Gastrocnemius medialis (tissue), 4 donors: Measurements from ENCODE around the gene CD163. TPM values are rescaled to one million over a fixed set of nuclear protein-coding genes. Genes with fewer than 3 reads are reported as not detected.

Experiments
- ATAC-seq, 2 donors: fragments of 150-250 bp; one replicate each; pipeline ENCODE4 v1.9.1; 2016
- DNase-seq, 2 donors: peaks; one replicate each; pipeline ENCODE4 v3.0.0-alpha.2; 2019
- H3K27ac ChIP-seq, 4 donors: fragments of 200-600 bp; sonication (generic); 1 replicate in 1 of 4; 2 replicates in 3 of 4; pipeline ENCODE4 v1.5.1; 2016 to 2018; ENCODE audit warnings: mild to moderate bottlenecking in 2 of 4, moderate library complexity in 1 of 4
- H3K27me3 ChIP-seq, 3 donors: fragments of 200-600 bp; sonication (generic) in 2 of 3; 1 replicate in 1 of 3; 2 replicates in 2 of 3; pipeline versions ENCODE4 v1.5.1 to v1.6.0; 2016 to 2019; ENCODE audit warnings: mild to moderate bottlenecking in 1 of 3, moderate library complexity in 1 of 3
- H3K36me3 ChIP-seq, 2 donors: fragments of 200-600 bp; sonication (generic) in 1 of 2; one replicate each; pipeline ENCODE4 v1.5.1; 2017 to 2018
- H3K4me1 ChIP-seq, 2 donors: fragments of 200-600 bp; sonication (generic) in 1 of 2; one replicate each; pipeline ENCODE4 v1.5.1; 2016 to 2017; ENCODE audit warnings: mild to moderate bottlenecking in 2 of 2
- H3K4me3 ChIP-seq, 4 donors: fragments of 200-600 bp; sonication (generic) in 3 of 4; 1 replicate in 1 of 4; 2 replicates in 3 of 4; pipeline ENCODE4 v1.5.1; 2016 to 2019; ENCODE audit warnings: mild to moderate bottlenecking in 2 of 4
- H3K9me3 ChIP-seq, 3 donors: fragments of 200-600 bp; sonication (generic) in 2 of 3; 1 replicate in 1 of 3; 2 replicates in 2 of 3; pipeline ENCODE4 v1.5.1; 2016 to 2019
- POLR2A ChIP-seq, 2 donors: fragments of 450-650 bp; IDR thresholded peaks; one replicate each; pipeline ENCODE4 v1.6.1; 2017; ENCODE audit warnings: antibody characterized with exemption in 2 of 2, mild to moderate bottlenecking in 2 of 2, moderate library complexity in 2 of 2
- in situ Hi-C, 4 donors: fragments of 200-750 bp; cut with MboI; loops; one replicate each; pipeline versions ENCODE4 v1.15.0 to v1.8.0; 2017; ENCODE audit warnings: low sequenced_read_pairs in 4 of 4
- intact Hi-C: fragments of 100-400 bp; cut with DNase I; formaldehyde crosslinking; loops from one replicate; pipeline ENCODE4 v1.15.1; 2023; ENCODE audit warnings: low total_unique reads
- total RNA-seq, 4 donors: library from RNA; depleted of rRNA; stranded (reverse); fragments of >200 nt; gene quantifications; one replicate each; pipeline versions ENCODE4 v1.1.0 to v1.2.3, GENCODE V29; 2016
- TF ChIP-seq, protein P1 (sequence below), 5 experiments: fragments of 450-650 bp in 3 of 5; fragments of 200-600 bp in 2 of 5; sonication (generic) in 2 of 5; IDR thresholded peaks in 4 of 5; conservative IDR thresholded peaks in 1 of 5; 1 replicate in 4 of 5; 2 replicates in 1 of 5; pipeline ENCODE4 v1.5.1; 2016 to 2019; ENCODE audit warnings: antibody characterized with exemption in 5 of 5, mild to moderate bottlenecking in 3 of 5, moderate library complexity in 3 of 5

Gene CD163
- total RNA-seq, 4 donors from 2014 or later = 20.7 to 57.7 (median 38.1) TPM

DNA sequence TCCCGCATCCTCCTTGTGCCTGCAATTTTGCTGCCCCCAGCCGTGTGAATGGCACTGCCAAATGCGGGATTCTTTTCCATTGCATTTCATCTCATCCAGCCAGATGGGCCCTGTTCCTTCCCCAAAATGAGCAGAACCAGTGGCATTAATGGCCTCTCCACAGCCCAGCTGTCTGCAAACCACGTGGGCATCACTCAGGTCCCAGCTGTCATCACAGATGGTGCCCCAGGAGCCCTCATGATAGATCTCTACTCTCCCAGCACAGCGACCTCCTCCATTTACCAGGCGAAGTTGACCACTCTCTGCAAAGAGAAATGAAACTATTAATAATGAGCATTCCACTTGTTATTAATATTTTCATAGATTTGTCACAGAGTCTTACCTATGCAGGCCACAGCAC is 17.1 kb downstream of the CD163 start:
- Histone ChIP-seq H3K4me1 (no peaks in the 10 kb centered on the region), H3K27ac (no peak overlapping the region), H3K36me3 (no peaks in the 10 kb centered on the region), H3K9me3 (no peaks in the 10 kb centered on the region), H3K27me3 (no peaks in the 10 kb centered on the region), H3K4me3 (no peak overlapping the region)
- ATAC-seq (no peak), DNase-seq (no peak)
- TF ChIP-seq POLR2A (IDR thresholded peaks at IDR 0.05) = no peak
- TF ChIP-seq, protein P1, sequence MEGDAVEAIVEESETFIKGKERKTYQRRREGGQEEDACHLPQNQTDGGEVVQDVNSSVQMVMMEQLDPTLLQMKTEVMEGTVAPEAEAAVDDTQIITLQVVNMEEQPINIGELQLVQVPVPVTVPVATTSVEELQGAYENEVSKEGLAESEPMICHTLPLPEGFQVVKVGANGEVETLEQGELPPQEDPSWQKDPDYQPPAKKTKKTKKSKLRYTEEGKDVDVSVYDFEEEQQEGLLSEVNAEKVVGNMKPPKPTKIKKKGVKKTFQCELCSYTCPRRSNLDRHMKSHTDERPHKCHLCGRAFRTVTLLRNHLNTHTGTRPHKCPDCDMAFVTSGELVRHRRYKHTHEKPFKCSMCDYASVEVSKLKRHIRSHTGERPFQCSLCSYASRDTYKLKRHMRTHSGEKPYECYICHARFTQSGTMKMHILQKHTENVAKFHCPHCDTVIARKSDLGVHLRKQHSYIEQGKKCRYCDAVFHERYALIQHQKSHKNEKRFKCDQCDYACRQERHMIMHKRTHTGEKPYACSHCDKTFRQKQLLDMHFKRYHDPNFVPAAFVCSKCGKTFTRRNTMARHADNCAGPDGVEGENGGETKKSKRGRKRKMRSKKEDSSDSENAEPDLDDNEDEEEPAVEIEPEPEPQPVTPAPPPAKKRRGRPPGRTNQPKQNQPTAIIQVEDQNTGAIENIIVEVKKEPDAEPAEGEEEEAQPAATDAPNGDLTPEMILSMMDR (IDR thresholded peaks at IDR 0.05 in 4 of 5, conservative IDR thresholded peaks at IDR 0.05 in 1 of 5) = no peak
- intact Hi-C loops = no loop called here
- in situ Hi-C loops = no loop called here

DNA sequence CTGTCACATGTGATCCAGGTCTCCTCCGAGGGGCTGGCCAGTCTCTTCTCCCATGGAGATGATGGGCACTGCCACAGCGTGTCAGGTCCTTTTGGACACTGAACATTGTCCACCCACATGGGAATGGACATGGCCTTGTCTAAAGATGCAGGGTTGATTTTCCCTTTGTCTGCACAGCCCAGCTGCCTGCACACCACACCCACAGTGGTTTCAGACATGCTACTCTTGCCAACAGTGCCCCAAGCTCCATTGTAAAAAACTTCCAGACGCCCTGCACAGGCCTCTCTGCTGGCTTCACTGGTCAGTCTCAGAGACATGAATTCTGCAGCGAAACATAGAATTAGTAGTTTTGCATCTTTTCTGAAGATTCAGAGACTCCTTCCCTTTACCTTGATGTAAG is 18.5 kb downstream of the CD163 start:
- ATAC-seq (no peak), DNase-seq (no peak)
- no peaks in the 10 kb centered on the region for H3K9me3 ChIP-seq
- in situ Hi-C loops (no loop called here), intact Hi-C loops (no loop called here)
- H3K4me1 ChIP-seq = no peaks in the 10 kb centered on the region
- no peak overlapping the region for H3K4me3 ChIP-seq
- no peaks in the 10 kb centered on the region for H3K36me3 ChIP-seq
- H3K27me3 ChIP-seq = no peaks in the 10 kb centered on the region
- TF ChIP-seq, protein P1 (IDR thresholded peaks at IDR 0.05 in 4 of 5, conservative IDR thresholded peaks at IDR 0.05 in 1 of 5) = no peak
- TF ChIP-seq POLR2A (IDR thresholded peaks at IDR 0.05) = no peak
- no peak overlapping the region for H3K27ac ChIP-seq

- no peaks in the 10 kb centered on the region for H3K36me3 ChIP-seq
Measured at GRCh38 chr12:7483343-7483742, 20.2 kb downstream of the CD163 start.

DNA sequence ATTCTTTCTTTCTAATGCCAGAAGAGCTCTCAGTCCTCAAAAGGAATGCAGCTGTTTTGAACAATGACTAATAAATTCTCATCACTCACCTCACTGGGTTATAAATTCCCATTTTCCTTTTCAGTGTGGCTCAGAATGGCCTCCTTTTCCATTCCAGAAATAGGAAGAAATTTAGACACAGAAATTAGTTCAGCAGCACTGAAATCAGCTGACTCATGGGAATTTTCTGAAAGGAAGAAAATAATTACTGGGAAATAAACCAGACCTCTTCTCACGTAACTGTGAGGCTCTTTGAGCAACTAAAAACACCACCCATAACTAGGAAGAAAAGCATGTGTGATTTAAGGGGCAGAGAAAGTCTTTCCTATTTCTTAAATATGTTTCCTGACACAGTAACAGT is 23.8 kb downstream of the CD163 start:
- ATAC-seq = no peak
- no peaks in the 10 kb centered on the region for H3K27me3 ChIP-seq
- intact Hi-C loops (no loop called here), in situ Hi-C loops (no loop called here)
- no peak for DNase-seq
- no peaks in the 10 kb centered on the region for H3K36me3 ChIP-seq
- TF ChIP-seq, protein P1 (IDR thresholded peaks at IDR 0.05 in 4 of 5, conservative IDR thresholded peaks at IDR 0.05 in 1 of 5) = no peak
- TF ChIP-seq POLR2A (IDR thresholded peaks at IDR 0.05) = no peak
- H3K9me3 ChIP-seq = no peaks in the 10 kb centered on the region
- H3K27ac ChIP-seq = no peak overlapping the region
- H3K4me3 ChIP-seq = no peak overlapping the region
- H3K4me1 ChIP-seq = no peaks in the 10 kb centered on the region

More at GRCh38 chr12:7483343-7483742, 20.2 kb downstream of the CD163 start:
- TF ChIP-seq POLR2A (IDR thresholded peaks at IDR 0.05) = no peak
- TF ChIP-seq, protein P1 (IDR thresholded peaks at IDR 0.05 in 4 of 5, conservative IDR thresholded peaks at IDR 0.05 in 1 of 5) = no peak
- H3K4me1 ChIP-seq = no peaks in the 10 kb centered on the region
- H3K9me3 ChIP-seq = no peaks in the 10 kb centered on the region
- no peak overlapping the region for H3K4me3 ChIP-seq
- in situ Hi-C loops = no loop called here
- intact Hi-C loops = no loop called here
- no peak overlapping the region for H3K27ac ChIP-seq
- ATAC-seq (no peak), DNase-seq (no peak)
- no peaks in the 10 kb centered on the region for H3K27me3 ChIP-seq

DNA sequence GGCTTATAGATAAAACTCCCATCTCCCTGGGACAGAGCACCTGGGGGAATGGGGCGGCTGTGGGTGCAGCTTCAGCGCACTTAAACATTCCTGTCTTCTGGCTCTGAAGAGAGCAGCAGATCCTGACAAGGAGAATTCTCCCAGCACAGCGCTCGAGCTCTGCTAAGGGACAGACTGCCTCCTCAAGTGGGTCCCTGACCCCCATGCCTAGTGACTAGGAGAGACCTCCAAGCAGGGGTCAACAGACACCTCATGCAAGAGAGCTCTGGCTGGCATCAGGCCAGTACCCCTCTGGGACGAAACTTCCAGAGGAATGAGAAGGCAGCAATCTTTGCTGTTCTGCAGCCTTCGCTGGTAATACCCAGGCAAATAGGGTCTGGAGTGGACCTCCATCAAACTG is 31.5 kb downstream of the CD163 start:
- Histone ChIP-seq H3K27ac (no peak overlapping the region), H3K4me3 (no peak overlapping the region), H3K4me1 (no peaks in the 10 kb centered on the region), H3K36me3 (no peaks in the 10 kb centered on the region), H3K9me3 (no peaks in the 10 kb centered on the region), H3K27me3 (no peaks in the 10 kb centered on the region)
- intact Hi-C loops = no loop called here
- no peak for TF ChIP-seq POLR2A (IDR thresholded peaks at IDR 0.05)
- TF ChIP-seq, protein P1 (IDR thresholded peaks at IDR 0.05 in 4 of 5, conservative IDR thresholded peaks at IDR 0.05 in 1 of 5) = no peak
- DNase-seq (no peak), ATAC-seq (no peak)
- in situ Hi-C loops = no loop called here
